Measurements from ENCODE around the gene ABTB1. TPM values are rescaled to one million over a fixed set of nuclear protein-coding genes. Genes with fewer than 3 reads are reported as not detected.
A peak's percentile ranks its signal among the peaks of the same experiment; 100 is the strongest.

ABTB1 gene
- polyA plus RNA-seq, 10 donors = 10.5 to 21.0 (median 12.5) TPM

DNA sequence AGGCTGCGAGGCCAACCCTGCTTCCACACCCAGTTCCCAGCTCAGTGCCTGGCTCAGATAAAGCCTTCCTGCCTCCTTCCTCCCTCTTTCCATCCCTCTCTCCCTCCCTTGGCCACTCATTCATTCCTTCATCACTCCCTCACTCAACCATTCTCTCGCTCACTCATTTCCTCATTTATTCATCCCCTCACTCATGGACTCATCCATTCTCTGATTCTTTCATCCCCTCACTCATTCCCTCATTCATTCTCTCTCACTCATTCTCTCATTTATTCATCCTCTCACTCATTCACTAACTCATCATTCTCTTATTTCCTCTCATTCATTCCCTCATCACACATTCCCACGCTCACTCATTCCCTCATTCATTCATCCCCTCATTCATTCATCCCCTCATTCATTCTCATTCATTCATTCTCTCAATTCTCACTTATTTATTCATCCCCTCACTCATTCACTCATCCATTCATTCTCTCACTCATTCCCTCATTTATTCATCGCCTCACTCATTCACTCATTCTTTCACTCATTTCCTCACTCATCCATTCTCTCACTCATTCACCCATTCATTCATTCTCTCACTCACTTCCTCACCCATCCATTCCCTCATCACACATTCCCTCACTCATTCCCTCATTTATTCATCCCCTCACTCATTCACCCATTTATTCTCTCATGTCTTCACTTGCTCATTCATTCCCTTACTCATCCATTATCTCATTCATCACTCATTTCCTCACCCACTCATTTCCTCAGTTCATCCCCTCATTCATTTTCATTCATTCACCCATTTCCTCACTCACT is 13.2 kb downstream of the ABTB1 start:
- DNase-seq = no peak

DNA sequence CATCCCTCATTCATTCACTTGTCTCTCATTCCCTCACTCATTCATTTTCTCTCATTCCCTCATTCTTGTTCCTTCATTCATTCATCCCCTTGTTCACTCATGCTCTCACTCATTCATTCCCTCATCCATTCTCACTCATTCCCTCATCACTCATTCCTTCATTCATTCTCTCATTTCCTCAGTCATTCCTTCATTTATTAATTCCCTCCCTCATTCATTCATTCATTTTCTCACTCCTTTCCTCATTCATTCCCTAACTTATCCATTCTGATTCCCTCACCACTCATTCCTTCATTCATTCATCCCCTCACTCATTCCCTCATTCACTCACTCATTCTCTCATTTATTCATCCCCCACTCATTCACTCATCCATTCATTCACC is 13.8 kb downstream of the ABTB1 start:
- no peak for DNase-seq

DNA sequence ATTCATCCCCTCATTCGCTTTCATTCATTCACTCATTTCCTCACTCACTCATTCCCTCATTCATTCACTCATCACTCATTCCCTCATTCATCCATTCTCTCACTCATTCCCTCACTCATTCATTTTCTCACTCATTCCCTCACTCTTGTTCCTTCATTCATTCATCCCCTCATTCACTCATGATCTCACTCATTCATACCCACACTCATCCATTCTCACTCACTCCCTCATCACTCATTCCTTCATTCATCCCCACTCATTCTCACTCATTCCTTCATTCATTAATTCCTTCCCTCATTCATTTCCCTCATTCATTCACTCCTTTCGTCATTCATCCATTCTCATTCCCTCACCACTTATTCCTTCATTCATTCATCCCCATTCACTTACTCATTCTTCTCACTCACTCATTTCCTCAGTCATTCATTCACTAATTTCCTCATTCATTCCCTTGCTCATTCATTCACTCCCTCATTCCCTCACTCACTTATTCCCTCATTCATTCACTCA is 14.5 kb downstream of the ABTB1 start:
- DNase-seq = no peak

DNA sequence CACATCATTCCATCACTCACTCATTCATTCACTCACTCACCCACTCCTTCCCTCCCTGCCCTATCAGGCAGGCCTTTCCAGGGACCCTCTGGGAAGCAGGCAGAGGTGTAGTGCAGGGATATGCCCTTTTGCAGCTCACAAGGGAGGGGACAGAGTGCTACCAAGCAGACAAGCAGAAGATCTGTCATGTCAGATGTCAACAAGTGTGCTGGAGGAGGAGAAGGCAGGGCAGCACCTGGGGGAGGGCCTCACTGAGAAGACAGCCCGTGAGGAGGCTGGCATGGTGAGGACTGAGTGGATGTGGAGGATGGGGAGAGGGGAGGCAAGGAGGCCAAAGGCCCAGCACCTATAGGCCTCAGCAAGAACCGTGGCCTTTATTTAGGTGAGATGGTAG is 15.3 kb downstream of the ABTB1 start:
- no peak for DNase-seq

DNA sequence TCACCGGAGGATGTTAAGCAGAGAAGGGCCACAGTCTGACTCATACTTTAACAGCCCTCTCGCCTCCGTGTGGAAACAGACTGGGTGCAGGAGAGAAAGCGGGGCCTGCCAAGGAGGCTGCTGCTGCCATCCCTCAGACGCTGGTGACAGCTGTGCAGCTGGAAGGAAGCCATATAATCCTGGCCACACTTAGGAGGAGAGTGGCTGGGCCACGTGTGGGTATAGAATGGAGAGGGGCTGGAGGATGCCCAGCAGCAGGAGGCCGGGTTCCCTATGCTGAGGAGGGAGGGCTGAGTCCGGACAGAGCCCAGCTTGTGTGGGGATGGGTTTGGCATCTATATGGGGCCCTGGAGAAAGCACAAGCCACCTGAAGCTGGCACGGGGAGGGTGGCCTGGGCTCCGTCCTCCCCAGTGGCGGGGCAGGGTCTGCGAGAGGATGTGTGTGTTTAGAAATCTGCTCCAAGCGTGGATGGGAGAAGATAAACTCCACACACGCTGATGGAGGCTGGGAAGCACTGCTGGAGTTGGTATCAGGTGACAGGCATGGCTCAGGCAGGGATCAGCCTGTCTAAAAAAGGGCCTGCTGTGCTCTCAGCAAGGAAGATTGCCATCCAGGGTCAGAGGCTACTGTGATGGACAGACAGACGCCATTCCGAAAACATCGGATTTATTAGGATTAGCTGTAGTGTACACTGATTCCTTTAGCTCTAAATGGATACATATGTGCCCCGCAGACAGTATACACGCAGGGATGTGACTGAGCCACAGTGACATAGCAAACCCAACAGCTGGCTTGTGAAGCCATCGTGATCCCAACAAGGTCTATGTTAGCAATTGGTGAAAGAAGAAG is 15.9 kb downstream of the ABTB1 start:
- DNase-seq = peak in 2 of 3 donors; percentile 62 to 76

DNA sequence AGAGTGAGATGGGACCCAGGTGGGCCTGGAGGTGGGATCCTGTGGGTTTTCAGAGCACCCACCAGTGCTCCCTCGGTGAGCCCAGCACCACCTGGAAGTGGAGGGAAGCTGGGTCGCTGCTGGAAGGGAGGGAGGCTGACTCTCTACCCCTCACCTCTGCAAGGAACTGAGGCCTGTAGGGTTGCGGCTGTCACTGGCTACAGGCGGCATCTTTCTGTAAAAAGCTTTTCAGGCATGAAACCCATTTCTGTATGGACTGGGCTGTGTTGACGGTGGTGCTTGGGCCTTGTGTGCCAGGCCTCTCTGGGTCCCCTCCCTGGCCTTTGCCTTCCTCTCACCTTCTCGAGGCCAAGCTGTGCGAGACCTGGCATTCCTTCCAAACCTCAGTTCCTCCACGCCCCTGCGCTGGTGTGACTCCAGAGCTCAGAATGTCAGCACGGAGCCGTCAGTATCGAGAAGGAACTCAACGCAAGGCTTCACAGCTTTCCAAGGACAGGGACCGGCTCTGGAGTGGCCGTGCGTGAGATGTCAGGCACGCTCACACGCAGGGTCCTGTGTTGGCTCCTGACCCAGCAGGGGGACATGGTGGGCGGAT is 16.6 kb downstream of the ABTB1 start:
- DNase-seq = no peak

DNA sequence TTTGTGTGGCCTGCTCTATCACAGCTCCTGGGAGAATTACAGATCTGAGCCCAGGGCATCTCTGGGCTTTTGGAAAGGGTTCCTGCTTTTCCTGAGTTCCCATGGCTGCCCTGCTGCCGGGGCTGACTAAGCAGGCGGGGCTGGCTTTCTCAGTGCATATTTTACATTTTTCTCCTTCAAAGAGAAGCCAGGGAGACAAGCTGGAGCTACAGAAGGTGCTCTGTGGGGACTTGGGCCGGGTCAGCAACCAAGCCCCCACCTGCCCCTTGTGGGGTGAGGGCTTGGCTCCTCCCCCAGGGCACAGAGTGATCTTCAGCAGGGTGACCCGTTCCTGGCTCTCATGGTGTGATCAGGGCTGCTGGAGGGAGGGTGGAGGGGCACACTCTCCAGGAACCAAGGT is 17.4 kb downstream of the ABTB1 start:
- peak in 2 of 3 donors; percentile 44 to 45 for DNase-seq

DNA sequence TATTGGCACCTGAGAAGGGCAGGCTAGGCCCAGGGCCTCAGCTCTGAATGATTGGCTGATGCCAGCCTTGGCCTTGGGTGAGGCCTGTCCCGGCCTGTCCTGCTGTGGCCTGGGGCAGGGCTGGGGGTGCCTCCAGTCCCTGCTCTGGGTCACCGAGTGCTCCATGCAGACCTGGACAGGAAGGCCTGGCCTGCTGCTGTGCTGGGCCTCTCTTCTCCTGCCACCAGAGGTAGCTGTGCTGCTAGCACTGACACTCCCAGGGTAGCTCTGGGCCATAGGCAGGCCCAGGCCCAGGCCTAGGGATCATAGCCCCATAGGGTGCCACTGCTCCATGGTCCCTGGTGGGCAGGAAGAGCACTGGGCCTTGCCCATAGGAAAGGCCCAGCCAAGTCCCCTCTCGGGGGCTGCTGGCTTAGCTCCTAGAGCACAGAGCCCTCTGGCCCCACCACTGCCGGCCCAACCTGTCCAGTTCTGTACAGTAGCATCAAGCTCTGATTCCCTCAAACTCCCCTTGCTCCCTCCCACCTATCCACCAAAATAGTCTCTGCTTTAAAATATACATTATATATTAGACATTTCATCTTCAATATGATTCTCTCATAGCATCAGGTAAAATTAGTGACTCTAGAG is 18.2 kb downstream of the ABTB1 start:
- peak in 1 of 3 donors; percentile 58 for DNase-seq

DNA sequence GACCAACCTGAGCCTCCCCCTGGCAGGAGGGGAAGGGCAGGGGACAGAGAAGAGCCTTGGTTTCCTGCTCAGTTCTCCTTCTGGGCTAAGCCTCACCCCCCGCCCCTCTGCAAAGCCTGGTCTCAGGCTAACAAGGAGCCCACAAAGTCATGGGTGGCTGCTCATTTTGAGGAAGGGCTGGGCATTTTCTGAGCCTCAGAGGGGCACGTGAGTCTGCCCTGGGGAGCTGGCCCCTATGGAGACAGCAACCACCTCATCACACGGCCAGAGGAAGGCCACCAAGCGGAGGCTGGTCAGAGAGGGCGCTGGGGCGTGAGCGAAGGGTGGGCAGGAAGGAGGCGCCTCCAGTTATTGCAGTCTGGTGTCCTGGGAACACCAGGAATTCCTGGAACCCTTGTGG is 18.7 kb downstream of the ABTB1 start:
- no peak for DNase-seq

DNA sequence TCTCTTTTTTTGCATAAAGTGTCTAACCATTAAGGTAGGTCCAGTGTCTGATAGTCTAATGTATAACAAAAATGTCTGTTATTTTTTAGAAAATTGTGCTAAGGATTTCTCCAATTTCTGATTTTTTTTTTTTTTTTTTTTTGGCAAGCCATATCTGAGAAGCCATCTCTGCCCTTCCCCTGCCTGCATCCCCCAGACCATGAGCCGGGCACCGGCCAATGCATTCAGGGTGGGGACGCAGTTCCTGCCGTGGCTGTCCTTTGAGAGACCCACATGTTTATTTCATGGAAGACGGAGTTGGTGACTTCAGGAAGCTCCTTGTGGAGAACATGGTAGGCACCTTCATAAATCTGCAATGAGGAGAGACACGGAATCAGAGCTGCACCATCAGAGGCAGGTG is 19.2 kb downstream of the ABTB1 start:
- DNase-seq = no peak

DNA sequence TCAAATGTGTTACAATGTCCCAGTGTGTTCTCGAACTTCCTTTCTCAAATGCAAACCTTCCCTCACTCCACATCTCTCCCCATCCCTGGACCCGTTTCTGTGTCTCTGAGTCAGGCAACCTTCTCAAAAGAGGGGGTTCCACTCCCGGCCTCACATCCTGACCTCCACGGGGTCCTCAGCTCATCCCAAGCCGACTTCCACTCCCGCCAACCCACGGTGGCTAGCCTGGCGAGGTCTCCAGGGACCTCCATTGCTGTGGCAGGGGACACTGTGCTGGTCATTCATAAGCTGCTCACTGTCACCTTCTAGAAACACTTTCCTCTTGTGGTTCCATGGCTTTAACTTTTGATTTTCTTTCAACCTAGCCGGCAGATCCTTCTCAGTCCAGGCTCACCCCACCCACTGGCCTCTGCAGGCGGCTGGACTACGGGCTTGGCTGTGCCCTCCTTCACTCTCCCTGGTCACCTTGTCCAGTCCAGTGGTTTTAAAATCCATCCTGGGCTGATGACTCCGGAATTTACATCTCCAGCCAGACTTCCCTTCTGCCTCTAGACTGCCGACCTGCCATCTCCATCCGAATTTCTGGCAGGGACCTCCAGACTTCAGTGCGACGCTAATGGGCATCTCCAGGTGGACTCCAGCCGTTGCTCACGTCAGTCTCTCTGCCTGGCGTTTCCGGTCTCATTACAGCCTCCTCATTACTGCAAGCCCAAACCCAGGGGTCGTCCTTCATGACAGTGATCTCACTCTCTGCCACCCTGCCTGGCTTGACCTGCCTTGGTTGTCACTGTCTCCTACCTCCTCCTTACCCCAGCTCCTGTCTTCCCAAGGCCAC is 20.0 kb downstream of the ABTB1 start:
- no peak for DNase-seq

DNA sequence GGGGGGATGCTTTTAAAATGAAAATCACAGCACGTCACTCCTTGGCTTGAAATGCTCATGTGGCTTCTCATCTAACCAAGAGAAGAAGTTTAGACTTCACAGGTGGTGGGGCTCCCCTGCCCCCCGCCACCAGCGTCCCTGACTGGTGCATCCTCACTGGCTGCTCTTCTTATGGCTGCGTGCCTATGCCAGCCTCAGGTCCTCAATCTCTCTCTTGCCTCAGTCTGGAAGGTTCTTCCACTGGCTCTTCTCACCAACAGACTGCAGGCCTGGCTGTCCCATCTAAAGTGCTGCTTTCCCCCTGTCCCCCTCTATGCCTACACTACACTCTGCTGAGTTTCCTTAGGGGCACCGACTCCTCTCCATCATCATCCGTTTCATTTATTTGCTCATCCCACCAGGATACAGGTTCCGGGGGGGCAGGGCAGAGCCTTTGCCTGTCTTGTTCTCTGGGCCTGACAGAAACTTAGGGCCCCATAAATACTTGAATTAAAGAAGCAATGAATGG is 20.6 kb downstream of the ABTB1 start:
- DNase-seq = no peak

DNA sequence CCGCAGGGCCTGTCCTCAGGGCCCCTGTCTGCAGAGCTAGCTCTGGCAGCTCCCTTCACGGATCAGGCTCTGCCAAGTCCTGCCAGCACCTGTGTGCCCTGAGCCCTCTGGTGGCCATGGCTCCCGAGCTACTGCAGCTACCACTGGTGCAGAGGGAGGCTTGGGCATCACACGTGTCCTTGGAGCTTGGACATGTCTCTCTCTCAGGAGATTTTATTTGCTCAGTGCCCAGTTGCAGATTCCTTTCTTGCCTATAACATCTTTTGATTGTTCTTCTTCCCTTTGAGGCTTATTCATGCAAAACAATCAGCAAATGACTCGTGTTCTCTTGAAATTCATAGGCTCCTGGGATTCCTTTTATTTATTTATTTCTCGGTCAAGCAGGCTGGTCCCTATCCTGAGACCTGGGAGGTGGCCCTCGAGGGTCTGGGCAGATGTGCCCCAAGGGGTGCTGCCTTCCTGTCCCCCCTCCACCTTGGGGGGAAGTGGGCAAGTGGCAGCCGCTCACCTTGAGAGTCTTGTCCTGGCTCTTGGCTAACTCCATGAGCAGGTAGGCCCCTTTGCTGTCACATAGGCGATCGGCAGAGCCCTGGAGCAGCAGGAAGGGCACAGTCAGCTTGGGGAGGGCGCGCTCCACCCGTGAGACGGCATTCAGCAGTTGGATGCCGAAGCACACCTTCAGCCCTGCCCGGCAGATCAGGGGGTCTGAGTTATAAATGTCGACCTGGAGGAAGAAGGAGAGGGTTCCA is 21.9 kb downstream of the ABTB1 start:
- no peak for DNase-seq

DNA sequence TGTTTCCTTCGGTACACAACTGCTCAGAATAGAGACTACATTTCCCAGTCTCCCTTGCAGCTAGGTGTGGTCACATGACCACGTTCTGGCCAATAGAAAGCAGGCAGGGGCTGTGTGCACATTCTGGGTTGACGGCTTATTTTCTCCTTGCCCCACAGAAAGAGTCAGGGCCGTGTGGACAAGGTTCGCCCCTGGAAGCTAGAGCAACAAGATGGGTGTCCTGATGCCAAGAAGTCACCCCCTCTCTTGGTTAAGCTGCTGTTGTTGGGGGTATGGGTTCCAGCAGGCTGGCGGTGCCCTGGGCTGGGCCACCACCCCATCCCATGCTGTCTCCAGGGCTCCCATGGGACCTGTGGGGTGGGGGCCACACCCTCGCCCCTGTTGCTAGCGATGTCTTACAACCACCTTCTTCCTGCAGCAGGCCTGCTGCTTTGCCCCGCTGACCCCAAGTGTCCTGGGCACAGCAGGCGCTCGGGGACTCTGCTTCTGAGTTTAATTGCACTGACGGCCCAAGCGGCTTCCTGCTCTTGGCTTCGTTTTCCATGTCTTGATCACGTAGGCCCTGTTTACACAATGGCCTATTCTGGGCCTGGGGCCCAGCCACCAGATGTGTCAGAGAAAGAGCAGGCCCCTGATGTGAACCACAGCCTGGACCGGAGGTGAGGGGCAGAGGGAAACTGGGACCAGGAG is 24.9 kb downstream of the ABTB1 start:
- DNase-seq = peak; percentile 92 to 98 (median 93)

DNA sequence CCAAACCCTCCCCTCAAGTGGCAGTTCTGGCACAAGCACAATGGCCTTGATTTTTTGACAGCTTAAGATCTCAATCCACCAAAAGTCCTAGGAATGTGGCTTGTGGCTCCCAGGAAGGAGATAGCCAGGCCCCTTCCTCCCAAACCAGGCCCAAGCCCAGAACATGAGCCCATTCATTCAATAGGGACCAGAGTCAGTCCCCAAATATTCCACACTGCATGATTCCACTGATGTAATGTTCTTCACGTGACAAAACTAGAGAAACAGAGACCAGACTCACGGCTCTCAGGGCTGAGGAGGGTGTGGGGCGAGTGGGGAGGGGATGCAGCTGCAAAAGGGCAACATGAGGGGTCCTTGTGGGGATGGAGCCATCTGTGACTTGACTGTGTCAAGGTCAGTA is 25.5 kb downstream of the ABTB1 start:
- peak in 1 of 3 donors; percentile 47 for DNase-seq

DNA sequence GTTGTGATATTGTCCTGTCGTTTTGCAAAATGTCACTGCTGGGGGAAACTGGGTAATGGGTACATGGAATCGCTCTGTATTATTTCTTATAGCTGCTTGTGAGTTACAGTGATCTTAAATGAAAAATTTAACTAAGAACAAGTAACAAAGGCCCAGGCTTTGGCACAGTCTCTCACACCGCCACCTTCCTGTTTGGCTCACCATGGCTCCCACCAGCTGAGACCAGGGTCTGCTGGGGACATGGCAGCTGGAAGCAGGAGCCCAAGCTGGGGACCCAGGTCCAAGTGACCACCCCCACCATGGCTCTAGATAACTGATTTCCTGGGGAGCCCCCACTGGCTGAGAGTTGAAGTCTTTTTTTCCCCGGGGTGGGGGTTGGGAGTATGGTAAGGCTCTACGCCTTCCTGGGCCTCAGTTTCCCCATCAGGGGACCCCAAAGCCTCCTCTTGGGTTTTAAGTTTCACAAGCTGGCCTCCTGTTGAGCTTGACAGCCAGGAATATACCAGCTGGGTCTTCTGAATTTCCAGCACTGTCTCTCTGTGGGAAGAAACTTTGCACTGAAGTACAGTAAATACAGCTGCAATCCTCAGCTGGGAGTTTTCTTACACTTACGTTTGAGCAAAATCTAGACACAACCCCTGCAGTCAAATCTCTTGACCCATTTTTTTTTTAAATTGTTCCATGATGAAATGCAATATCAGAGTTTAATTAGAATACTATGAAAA is 26.1 kb downstream of the ABTB1 start:
- DNase-seq = peak; percentile 46 to 86 (median 53)

DNA sequence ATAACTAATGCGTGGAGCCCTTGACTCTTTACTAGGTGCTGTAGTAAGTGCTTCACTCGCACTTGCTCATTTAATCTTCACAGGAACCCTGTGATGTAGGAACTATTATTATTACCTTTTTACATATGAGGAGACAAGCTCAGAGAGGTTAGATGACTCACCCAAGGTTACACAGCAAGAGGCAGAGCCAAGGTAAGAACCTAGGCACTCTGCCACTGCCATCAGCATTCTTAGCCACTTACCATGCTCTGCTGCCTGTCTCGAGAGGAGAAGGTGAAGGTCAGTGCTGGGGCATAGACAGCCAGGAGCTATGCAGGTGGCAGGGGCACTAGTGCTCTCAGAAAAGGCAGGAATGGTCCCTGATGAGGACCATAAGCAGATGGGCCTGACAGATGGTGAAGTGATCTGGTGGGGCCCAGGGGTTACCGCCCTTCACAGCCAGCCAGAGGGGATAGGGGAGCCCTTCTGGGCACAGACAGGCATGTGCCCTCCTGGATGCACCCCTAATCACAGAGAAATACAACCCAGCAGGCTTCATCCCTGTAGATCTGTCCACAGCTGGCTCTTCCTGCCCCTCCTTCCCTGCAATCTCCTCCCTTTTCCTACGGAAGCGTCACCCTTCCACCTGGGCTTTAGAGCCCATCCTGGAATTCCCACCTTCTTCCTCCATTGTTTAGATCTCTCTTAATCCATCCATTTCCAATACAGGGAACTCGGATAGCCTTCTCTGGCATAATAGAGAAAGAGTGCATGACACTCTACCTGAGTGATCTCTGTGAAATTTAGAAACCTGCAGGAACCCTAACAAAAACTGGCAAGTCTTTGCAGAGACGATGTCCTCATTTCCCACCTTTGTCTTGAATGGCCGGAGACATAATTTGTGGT is 26.9 kb downstream of the ABTB1 start:
- DNase-seq = no peak

DNA sequence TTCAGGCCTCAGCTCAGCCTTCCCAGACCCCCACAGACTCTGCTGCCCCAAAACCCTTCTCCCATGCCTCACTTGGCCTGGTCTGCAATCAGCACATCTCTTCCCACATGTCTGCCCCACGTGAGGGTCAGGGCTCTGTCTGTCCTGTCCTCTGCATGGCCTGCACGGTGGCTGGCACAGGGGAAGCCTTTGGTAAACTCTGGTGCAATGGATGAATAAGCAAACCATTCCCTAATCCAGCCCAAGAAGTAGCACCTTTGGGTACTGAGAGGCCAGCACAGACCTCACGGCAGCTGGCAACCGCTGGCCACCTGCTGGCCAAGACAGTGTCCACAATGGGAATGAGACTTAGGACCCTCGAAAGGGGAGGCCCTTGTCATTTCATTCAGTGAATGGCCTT is 27.7 kb downstream of the ABTB1 start:
- DNase-seq = no peak

Measured in muscle of back (tissue), 11 donors.